K562 (cell line): Measurements from ENCODE around the gene ABHD16A. TPM values are rescaled to one million over a fixed set of nuclear protein-coding genes. Genes with fewer than 3 reads are reported as not detected.

Experiments used
- BRF1 ChIP-seq: IDR thresholded peaks from 3 replicates; pipeline ENCODE4 v1.6.1; 2011; ENCODE audit warnings: borderline replicate concordance, mild to moderate bottlenecking; ENCODE audit not compliant: insufficient read length; ENCODE audit errors: extremely low read depth
- FOXA3 ChIP-seq, 2 experiments: fragments of 450-650 bp in 1 of 2; sonication (generic) in 1 of 2; formaldehyde crosslinking; IDR thresholded peaks in 1 of 2; conservative IDR thresholded peaks in 1 of 2; 2 replicates each; pipeline versions ENCODE4 v1.4.0 to v1.8.0; 2020 to 2022; ENCODE audit warnings: mild to moderate bottlenecking in 2 of 2, missing genetic modification reagents in 1 of 2
- HDAC8 ChIP-seq: fragments of 450-650 bp; IDR thresholded peaks from 2 replicates; pipeline ENCODE4 v1.6.1; 2016; ENCODE audit warnings: mild to moderate bottlenecking, missing genetic modification characterization, moderate library complexity, missing compliant biosample characterization
- IFI16 ChIP-seq: fragments of 250-450 bp; sonication (Bioruptor Pico); IDR thresholded peaks from 2 replicates; pipeline ENCODE4 v2.1.2; 2022; ENCODE audit warnings: mild to moderate bottlenecking, inconsistent platforms
- JUN ChIP-seq, 2 experiments: sonication (generic) in 1 of 2; formaldehyde crosslinking in 1 of 2; IDR thresholded peaks; 2 replicates each; pipeline versions ENCODE4 v1.6.1 to v1.8.0; 2012 to 2022; ENCODE audit warnings: borderline replicate concordance in 2 of 2, mild to moderate bottlenecking in 2 of 2, improper control_type of control experiment in 1 of 2, low read depth in 1 of 2, low read length in 1 of 2, missing genetic modification reagents in 1 of 2
- NR4A1 ChIP-seq, 2 experiments: fragments of 250-450 bp in 1 of 2; fragments of 450-650 bp in 1 of 2; sonication (Bioruptor Pico) in 1 of 2; IDR thresholded peaks; 2 replicates each; pipeline versions ENCODE4 v1.4.0 to v1.6.1; 2016 to 2020; ENCODE audit warnings: mild to moderate bottlenecking in 2 of 2, missing compliant biosample characterization in 1 of 2, missing genetic modification characterization in 1 of 2, moderate library complexity in 1 of 2
- NRF1 ChIP-seq, 2 experiments: fragments of 450-650 bp; IDR thresholded peaks in 1 of 2; conservative IDR thresholded peaks in 1 of 2; 2 replicates each; pipeline ENCODE4 v1.6.1; 2014; ENCODE audit warnings: mild to moderate bottlenecking in 2 of 2
- POLR2G ChIP-seq: fragments of 200-400 bp; formaldehyde crosslinking; IDR thresholded peaks from 2 replicates; pipeline ENCODE4 v1.6.1; 2017; ENCODE audit warnings: low read depth, mild to moderate bottlenecking, antibody characterized with exemption, low read length, moderate library complexity
- RAD21 ChIP-seq, 2 experiments: fragments of 250-450 bp in 1 of 2; fragments of 450-650 bp in 1 of 2; sonication (Bioruptor Pico) in 1 of 2; formaldehyde crosslinking in 1 of 2; IDR thresholded peaks in 1 of 2; conservative IDR thresholded peaks in 1 of 2; 2 replicates each; pipeline versions ENCODE4 v1.4.0 to v1.8.0; 2020 to 2022; ENCODE audit warnings: mild to moderate bottlenecking in 2 of 2, moderate library complexity in 1 of 2
- YY1 ChIP-seq, 3 experiments: IDR thresholded peaks; 2 replicates each; pipeline ENCODE4 v1.6.1; 2011; ENCODE audit warnings: low read length in 2 of 3, mild to moderate bottlenecking in 2 of 3, moderate library complexity in 2 of 3, borderline replicate concordance in 1 of 3, control low read depth in 1 of 3, low read depth in 1 of 3; ENCODE audit not compliant: insufficient read depth in 3 of 3, insufficient replicate concordance in 2 of 3, control insufficient read depth in 1 of 3, insufficient read length in 1 of 3; ENCODE audit errors: extremely low read depth in 1 of 3
- ZFP30 ChIP-seq: fragments of 250-450 bp; sonication (Bioruptor Pico); IDR thresholded peaks from 2 replicates; pipeline ENCODE4 v1.8.0; 2022; ENCODE audit warnings: moderate library complexity, mild to moderate bottlenecking, inconsistent platforms, borderline replicate concordance
- ZNF12 ChIP-seq: sonication (generic); formaldehyde crosslinking; IDR thresholded peaks from 2 replicates; pipeline ENCODE4 v1.4.0; 2020; ENCODE audit warnings: mild to moderate bottlenecking, missing genetic modification reagents
- ZNF23 ChIP-seq: fragments of 250-450 bp; sonication (Bioruptor Pico); IDR thresholded peaks from 2 replicates; pipeline ENCODE4 v1.4.0; 2020; ENCODE audit warnings: mild to moderate bottlenecking
- polyA plus RNA-seq, 8 experiments: library from polyadenylated mRNA; depleted of rRNA in 4 of 8; stranded (reverse) in 5 of 8; unstranded in 3 of 8; fragments of >200 nt; fragmentation: Nextera tagmentation in 2 of 8; fragmentation: Illumina TruSeq in 1 of 8; extraction: Ambion mirVana in 2 of 8; extraction: Trizol in 1 of 8; gene quantifications; 2 replicates each; pipeline versions ENCODE4 v1.2.1 to v1.2.3, GENCODE V29; 2011 to 2014; ENCODE audit warnings: inconsistent platforms in 1 of 8, missing spikeins in 1 of 8
- total RNA-seq, 7 experiments: library from RNA; depleted of rRNA in 6 of 7; stranded (reverse); fragments of >200 nt in 6 of 7; fragmentation: Illumina TruSeq in 2 of 7; extraction: Trizol in 2 of 7; gene quantifications; 2 replicates each; pipeline versions ENCODE4 v1.2.1 to v1.2.3, GENCODE V29; 2011 to 2021; ENCODE audit warnings: low replicate concordance in 1 of 7
- TF ChIP-seq, protein P1 (sequence below): sonication (generic); formaldehyde crosslinking; IDR thresholded peaks from 2 replicates; pipeline ENCODE4 v1.9.0; 2022; ENCODE audit warnings: mild to moderate bottlenecking, missing genetic modification reagents
- TF ChIP-seq, protein P2 (sequence below): fragments of 250-450 bp; sonication (Bioruptor Pico); IDR thresholded peaks from 2 replicates; pipeline ENCODE4 v1.5.0; 2021
- TF ChIP-seq, protein P3 (sequence below): sonication (generic); formaldehyde crosslinking; IDR thresholded peaks from 2 replicates; pipeline ENCODE4 v1.8.1; 2023; ENCODE audit warnings: mild to moderate bottlenecking, missing genetic modification reagents
- TF ChIP-seq, protein P4 (sequence below): sonication (generic); formaldehyde crosslinking; IDR thresholded peaks from 2 replicates; pipeline ENCODE4 v1.8.0; 2023; ENCODE audit warnings: mild to moderate bottlenecking, missing genetic modification reagents
- TF ChIP-seq, protein P5 (sequence below), 2 experiments: fragments of 450-650 bp in 1 of 2; sonication (generic) in 1 of 2; formaldehyde crosslinking in 1 of 2; IDR thresholded peaks in 1 of 2; conservative IDR thresholded peaks in 1 of 2; 2 replicates each; pipeline versions ENCODE4 v1.6.1 to v1.8.1; 2016 to 2023; ENCODE audit warnings: mild to moderate bottlenecking in 2 of 2, moderate library complexity in 2 of 2, inconsistent platforms in 1 of 2, missing genetic modification reagents in 1 of 2

The ABHD16A gene
- total and polyA plus RNA-seq, 9 of the 15 experiments (the other 6 are each of a cell fraction or from before 2014, with no cell fraction given) = 25.8 to 120 (median 81.6) TPM

DNA sequence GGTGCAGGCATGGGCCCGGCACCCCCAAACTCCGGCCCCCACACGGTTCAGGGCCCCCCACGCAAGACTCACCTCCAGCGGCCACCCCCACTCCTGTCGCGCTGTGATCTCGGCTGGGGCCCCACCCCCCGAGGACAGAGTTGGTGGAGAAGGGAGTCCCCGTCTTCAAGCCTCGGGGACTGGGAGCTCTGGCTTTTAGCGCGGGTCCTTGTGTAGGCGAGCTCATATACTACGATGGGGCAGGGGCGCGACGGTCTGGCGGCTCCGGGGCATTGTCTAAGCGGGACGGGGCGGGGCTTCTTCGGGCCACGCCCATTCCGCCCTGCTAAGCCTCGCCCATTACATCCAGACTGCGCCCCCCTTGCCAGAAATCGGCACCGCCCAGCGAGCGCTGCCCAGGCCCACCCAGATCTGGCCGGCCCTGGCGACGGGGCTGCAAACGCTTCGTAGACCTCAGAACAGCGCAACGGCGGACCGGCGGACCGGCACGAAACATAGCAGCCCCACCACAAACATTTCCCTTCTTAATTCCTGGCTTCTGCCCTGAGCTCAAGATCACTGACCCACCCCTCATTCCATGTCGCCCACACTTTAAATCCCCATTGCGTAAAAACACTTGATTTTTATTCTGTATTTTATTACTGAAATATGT lies 27.0 kb upstream of the ABHD16A start (continued):
- TF ChIP-seq HDAC8 (tag) (0 out of 2 replicates have a peak, but pooled peaks have one; percentile 15), ZNF12 (CRISPR knock-in tag) (no peak; the same call in 1 of the 2 replicates), YY1 (IDR thresholded peaks at IDR 0.05; ENCODE audit: borderline replicate concordance in 1 of 3, control insufficient read depth in 1 of 3, extremely low read depth in 1 of 3, insufficient read depth in 3 of 3, insufficient read length in 1 of 3, insufficient replicate concordance in 2 of 3, low read depth in 1 of 3, low read length in 2 of 3) (peak in 2 of 3 experiments; percentile 66 to 75), RAD21 (CRISPR knock-in tag; conservative IDR thresholded peaks at IDR 0.05 in 1 of 2, IDR thresholded peaks at IDR 0.05 in 1 of 2) (peak; percentile 35 to 60), POLR2G (peak; percentile 91), IFI16 (CRISPR knock-in tag) (peak; percentile 48; the same call in 1 of the 2 replicates), NR4A1 (CRISPR knock-in tag; IDR thresholded peaks at IDR 0.05) (peak; percentile 95), NR4A1 (tag; IDR thresholded peaks at IDR 0.05) (peak; percentile 38; the same call in 1 of the 2 replicates), ZNF23 (CRISPR knock-in tag) (peak; percentile 93), FOXA3 (CRISPR knock-in tag; conservative IDR thresholded peaks at IDR 0.05 in 1 of 2, IDR thresholded peaks at IDR 0.05 in 1 of 2) (peak in 1 of 2 experiments; percentile 75; a peak in 2 of 4 replicates), BRF1 (no peak), NRF1 (conservative IDR thresholded peaks at IDR 0.05 in 1 of 2, IDR thresholded peaks at IDR 0.05 in 1 of 2) (peak; percentile 81 to 85), ZFP30 (CRISPR knock-in tag) (peak; percentile 87; the same call in 1 of the 2 replicates), JUN (IDR thresholded peaks at IDR 0.05; ENCODE audit: borderline replicate concordance, low read depth, low read length) (peak; percentile 59; the same call in 1 of the 2 replicates), JUN (CRISPR knock-in tag; IDR thresholded peaks at IDR 0.05; ENCODE audit: borderline replicate concordance) (no peak)
- TF ChIP-seq, protein P1, sequence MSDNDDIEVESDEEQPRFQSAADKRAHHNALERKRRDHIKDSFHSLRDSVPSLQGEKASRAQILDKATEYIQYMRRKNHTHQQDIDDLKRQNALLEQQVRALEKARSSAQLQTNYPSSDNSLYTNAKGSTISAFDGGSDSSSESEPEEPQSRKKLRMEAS (CRISPR knock-in tag) = peak; percentile 47; the same call in 1 of the 2 replicates
- TF ChIP-seq, protein P2, sequence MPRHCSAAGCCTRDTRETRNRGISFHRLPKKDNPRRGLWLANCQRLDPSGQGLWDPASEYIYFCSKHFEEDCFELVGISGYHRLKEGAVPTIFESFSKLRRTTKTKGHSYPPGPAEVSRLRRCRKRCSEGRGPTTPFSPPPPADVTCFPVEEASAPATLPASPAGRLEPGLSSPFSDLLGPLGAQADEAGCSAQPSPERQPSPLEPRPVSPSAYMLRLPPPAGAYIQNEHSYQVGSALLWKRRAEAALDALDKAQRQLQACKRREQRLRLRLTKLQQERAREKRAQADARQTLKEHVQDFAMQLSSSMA = peak; percentile 97
- TF ChIP-seq, protein P3, sequence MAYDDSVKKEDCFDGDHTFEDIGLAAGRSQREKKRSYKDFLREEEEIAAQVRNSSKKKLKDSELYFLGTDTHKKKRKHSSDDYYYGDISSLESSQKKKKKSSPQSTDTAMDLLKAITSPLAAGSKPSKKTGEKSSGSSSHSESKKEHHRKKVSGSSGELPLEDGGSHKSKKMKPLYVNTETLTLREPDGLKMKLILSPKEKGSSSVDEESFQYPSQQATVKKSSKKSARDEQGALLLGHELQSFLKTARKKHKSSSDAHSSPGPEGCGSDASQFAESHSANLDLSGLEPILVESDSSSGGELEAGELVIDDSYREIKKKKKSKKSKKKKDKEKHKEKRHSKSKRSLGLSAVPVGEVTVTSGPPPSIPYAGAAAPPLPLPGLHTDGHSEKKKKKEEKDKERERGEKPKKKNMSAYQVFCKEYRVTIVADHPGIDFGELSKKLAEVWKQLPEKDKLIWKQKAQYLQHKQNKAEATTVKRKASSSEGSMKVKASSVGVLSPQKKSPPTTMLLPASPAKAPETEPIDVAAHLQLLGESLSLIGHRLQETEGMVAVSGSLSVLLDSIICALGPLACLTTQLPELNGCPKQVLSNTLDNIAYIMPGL (CRISPR knock-in tag) = peak; percentile 8; the same call in 1 of the 2 replicates
- TF ChIP-seq, protein P4, sequence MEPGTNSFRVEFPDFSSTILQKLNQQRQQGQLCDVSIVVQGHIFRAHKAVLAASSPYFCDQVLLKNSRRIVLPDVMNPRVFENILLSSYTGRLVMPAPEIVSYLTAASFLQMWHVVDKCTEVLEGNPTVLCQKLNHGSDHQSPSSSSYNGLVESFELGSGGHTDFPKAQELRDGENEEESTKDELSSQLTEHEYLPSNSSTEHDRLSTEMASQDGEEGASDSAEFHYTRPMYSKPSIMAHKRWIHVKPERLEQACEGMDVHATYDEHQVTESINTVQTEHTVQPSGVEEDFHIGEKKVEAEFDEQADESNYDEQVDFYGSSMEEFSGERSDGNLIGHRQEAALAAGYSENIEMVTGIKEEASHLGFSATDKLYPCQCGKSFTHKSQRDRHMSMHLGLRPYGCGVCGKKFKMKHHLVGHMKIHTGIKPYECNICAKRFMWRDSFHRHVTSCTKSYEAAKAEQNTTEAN (CRISPR knock-in tag) = peak; percentile 83
- TF ChIP-seq, protein P5, sequence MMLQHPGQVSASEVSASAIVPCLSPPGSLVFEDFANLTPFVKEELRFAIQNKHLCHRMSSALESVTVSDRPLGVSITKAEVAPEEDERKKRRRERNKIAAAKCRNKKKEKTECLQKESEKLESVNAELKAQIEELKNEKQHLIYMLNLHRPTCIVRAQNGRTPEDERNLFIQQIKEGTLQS (IDR thresholded peaks at IDR 0.05) = no peak
- TF ChIP-seq, protein P5 (CRISPR knock-in tag; conservative IDR thresholded peaks at IDR 0.05) = peak; percentile 52; the same call in 1 of the 2 replicates
